DOHH2 (cell line): ENCODE data around the gene MST1.

Experiments
- H3F3A ChIP-seq: fragments of 200-600 bp; sonication (generic), shearing (Covaris generic); 2 replicates; pipeline ENCODE4 v1.6.0; 2016; ENCODE audit warnings: antibody characterized with exemption, mild to moderate bottlenecking; ENCODE audit not compliant: control insufficient read depth, insufficient read depth
- H3K27ac ChIP-seq: fragments of 200-600 bp; sonication (generic); 2 replicates; pipeline ENCODE4 v1.5.1; 2014; ENCODE audit warnings: low read depth, mild to moderate bottlenecking, low read length, moderate library complexity
- H3K27me3 ChIP-seq: fragments of 200-600 bp; sonication (generic); 2 replicates; pipeline ENCODE4 v1.6.1; 2014; ENCODE audit warnings: mild to moderate bottlenecking, low read length, mixed read lengths; ENCODE audit not compliant: control insufficient read depth
- H3K36me3 ChIP-seq: fragments of 200-600 bp; sonication (generic); 2 replicates; pipeline ENCODE4 v1.6.1; 2014; ENCODE audit warnings: mild to moderate bottlenecking, low read length, moderate library complexity, mixed read lengths; ENCODE audit not compliant: control insufficient read depth
- H3K4me1 ChIP-seq: fragments of 200-600 bp; sonication (generic); 2 replicates; pipeline ENCODE4 v1.6.1; 2014; ENCODE audit warnings: mild to moderate bottlenecking, low read length, mixed read lengths; ENCODE audit not compliant: control insufficient read depth
- H3K4me2 ChIP-seq: fragments of 200-600 bp; sonication (generic); 2 replicates; pipeline ENCODE4 v1.6.0; 2014; ENCODE audit warnings: mild to moderate bottlenecking, low read length, moderate library complexity
- H3K4me3 ChIP-seq: fragments of 200-600 bp; sonication (generic); 2 replicates; pipeline ENCODE4 v1.5.1; 2014; ENCODE audit warnings: mild to moderate bottlenecking, low read length, mixed read lengths
- H3K79me2 ChIP-seq: fragments of 200-600 bp; sonication (generic); 2 replicates; pipeline ENCODE4 v1.6.1; 2014; ENCODE audit warnings: mild to moderate bottlenecking, low read length, mixed read lengths; ENCODE audit not compliant: control insufficient read depth
- H3K9me2 ChIP-seq: fragments of 200-600 bp; sonication (generic); replicated peaks from 2 replicates; pipeline ENCODE4 v1.6.1; 2014; ENCODE audit warnings: mild to moderate bottlenecking, low read length, mixed read lengths; ENCODE audit not compliant: control insufficient read depth
- H3K9me3 ChIP-seq: fragments of 200-600 bp; sonication (generic); 2 replicates; pipeline ENCODE4 v1.6.1; 2014; ENCODE audit warnings: antibody characterized with exemption, low read length, mixed read lengths; ENCODE audit not compliant: control insufficient read depth, insufficient read depth
- H4K20me1 ChIP-seq: fragments of 200-600 bp; sonication (generic); 2 replicates; pipeline ENCODE4 v1.6.0; 2014; ENCODE audit warnings: low read depth, mild to moderate bottlenecking, antibody characterized with exemption, low read length, moderate library complexity; ENCODE audit not compliant: control insufficient read depth, insufficient read depth
- EZH2phosphoT487 ChIP-seq: fragments of 200-600 bp; sonication (generic); IDR thresholded peaks from 2 replicates; pipeline ENCODE4 v1.6.1; 2017; ENCODE audit warnings: borderline replicate concordance, mild to moderate bottlenecking, antibody characterized with exemption, low read length, moderate library complexity, mixed read lengths
- TF ChIP-seq, protein P1 (sequence below): fragments of 200-600 bp; sonication (generic); IDR thresholded peaks from one replicate; pipeline ENCODE4 v1.5.1; 2014; ENCODE audit warnings: antibody characterized with exemption, mild to moderate bottlenecking, low read depth, low read length; ENCODE audit not compliant: poor library complexity, severe bottlenecking

The MST1 gene

DNA sequence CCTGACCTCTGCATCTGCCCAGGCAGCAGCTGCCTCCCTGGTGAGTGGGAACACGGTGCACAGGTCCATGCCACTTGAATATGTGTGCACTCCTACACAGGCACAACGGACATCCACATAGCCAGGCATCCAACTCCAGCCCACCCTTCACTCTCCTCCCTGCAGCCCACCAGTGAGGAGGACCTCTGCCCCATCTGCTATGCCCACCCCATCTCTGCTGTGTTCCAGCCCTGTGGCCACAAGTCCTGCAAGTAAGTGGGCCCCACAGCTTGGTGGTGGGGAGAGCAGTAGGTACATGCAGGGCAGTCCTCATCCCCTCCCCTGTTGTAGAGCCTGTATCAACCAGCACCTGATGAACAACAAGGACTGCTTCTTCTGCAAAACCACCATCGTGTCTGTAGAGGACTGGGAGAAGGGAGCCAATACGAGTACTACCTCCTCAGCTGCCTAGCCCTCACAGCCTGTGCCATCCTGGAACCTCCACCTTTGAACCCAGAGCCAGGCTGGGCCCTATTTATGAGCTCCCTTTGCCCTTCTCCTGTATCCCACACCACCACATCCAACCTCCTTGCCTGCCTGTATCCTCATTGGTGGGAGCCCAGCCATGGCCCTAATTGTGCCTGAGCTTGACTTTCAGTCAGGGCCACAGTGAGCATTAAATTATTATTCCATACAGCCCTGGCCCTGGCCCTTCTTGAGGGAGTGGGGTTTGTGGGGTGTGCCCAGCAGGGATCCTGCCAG, 31.8 kb upstream of the MST1 start:
- Histone ChIP-seq H3K4me3 (no peak overlapping the region), H3K9me2 (no peaks in the 10 kb centered on the region), H3F3A (peaks cover 7% of the 10 kb centered on the region), H3K4me1 (peaks cover 42% of the 10 kb centered on the region), H3K9me3 (no peaks in the 10 kb centered on the region), H3K4me2 (no peak overlapping the region), H4K20me1 (no peaks in the 10 kb centered on the region), H3K27me3 (no peaks in the 10 kb centered on the region), H3K36me3 (peaks cover 58% of the 10 kb centered on the region), H3K79me2 (peaks cover 28% of the 10 kb centered on the region), H3K27ac (no peak overlapping the region)
- TF ChIP-seq, protein P1, sequence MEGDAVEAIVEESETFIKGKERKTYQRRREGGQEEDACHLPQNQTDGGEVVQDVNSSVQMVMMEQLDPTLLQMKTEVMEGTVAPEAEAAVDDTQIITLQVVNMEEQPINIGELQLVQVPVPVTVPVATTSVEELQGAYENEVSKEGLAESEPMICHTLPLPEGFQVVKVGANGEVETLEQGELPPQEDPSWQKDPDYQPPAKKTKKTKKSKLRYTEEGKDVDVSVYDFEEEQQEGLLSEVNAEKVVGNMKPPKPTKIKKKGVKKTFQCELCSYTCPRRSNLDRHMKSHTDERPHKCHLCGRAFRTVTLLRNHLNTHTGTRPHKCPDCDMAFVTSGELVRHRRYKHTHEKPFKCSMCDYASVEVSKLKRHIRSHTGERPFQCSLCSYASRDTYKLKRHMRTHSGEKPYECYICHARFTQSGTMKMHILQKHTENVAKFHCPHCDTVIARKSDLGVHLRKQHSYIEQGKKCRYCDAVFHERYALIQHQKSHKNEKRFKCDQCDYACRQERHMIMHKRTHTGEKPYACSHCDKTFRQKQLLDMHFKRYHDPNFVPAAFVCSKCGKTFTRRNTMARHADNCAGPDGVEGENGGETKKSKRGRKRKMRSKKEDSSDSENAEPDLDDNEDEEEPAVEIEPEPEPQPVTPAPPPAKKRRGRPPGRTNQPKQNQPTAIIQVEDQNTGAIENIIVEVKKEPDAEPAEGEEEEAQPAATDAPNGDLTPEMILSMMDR = no peak
- TF ChIP-seq EZH2phosphoT487 = no peak

DNA sequence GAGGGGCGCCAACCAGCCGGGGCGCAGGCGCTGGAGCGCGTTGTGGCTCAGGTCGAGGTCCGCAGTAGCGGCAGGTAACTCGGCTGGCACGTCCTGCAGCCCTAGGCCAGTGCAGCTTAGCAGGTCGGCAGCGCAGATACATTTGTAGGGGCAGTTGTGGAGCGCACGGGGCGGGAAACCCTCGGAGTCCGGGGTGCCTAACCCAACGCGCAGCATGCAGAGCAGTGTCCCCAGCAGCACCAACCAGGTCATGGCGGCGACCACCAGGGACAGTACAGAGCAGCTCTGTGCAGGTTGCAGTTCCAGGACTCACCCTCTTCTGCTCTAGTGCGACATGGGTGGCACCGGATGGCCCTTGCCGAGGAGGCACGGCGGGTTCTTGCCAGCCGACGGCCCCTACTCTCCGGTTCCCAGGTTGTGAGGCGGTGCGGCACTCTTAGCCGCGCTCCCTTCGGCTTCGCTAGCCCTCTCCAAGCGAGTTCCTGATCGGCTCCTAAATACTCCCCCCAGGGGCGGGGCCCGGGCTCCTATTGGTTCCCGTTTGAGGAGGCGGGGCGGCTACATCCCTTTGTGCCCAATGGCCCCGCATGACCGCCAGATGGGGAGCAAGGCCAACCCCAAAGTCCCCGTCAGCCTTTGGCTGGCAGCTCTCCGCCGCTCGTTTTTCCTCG, 30.1 kb upstream of the MST1 start, which contains the start of gene AMIGO3:
AMIGO3 (minus strand) TSS at position 471 of the 671 bp plus-strand sequence; CDS start at position 252, 219 bp downstream.
- H3K4me1 ChIP-seq = peaks cover 26% of the 10 kb centered on the region
- peak within 1 kb of the TSS; percentile 85 for H3K4me2 ChIP-seq
- peak within 1 kb of the TSS; percentile 76 for H3K4me3 ChIP-seq
- H3K27me3 ChIP-seq = no peaks in the 10 kb centered on the region
- TF ChIP-seq, protein P1 = peak; percentile 51
- no peak for TF ChIP-seq EZH2phosphoT487
- peaks cover 20% of the 10 kb centered on the region for H3K79me2 ChIP-seq
- H3K9me3 ChIP-seq = no peaks in the 10 kb centered on the region
- H4K20me1 ChIP-seq = no peaks in the 10 kb centered on the region
- peak within 1 kb of the TSS; percentile 27; the same call in 1 of the 2 replicates for H3K27ac ChIP-seq
- no peaks in the 10 kb centered on the region for H3F3A ChIP-seq
- H3K9me2 ChIP-seq = no peaks in the 10 kb centered on the region
- H3K36me3 ChIP-seq = peaks cover 46% of the 10 kb centered on the region

DNA sequence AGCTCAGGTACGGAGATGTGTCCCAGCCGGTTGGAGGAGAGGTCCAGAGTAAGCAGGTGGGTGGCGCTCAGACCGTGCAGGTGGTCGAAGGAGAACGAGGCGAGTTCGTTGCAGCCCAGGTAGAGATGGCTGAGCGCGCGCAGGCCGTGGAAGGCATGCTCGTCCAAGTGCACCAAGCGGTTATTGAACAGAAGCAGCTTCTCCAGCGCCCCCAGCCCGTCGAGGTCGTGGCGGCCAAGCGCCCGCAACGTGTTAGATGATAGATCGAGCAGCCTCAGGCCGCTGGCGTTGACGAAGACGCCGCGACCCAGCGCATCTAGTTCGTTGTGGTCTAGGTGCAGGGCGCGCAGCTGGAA, 29.6 kb upstream of the MST1 start:
- TF ChIP-seq, protein P1 = no peak
- no peak for TF ChIP-seq EZH2phosphoT487
- Histone ChIP-seq H3F3A (no peaks in the 10 kb centered on the region), H3K27me3 (no peaks in the 10 kb centered on the region), H3K4me1 (peaks cover 23% of the 10 kb centered on the region), H3K9me2 (no peaks in the 10 kb centered on the region), H3K79me2 (peaks cover 18% of the 10 kb centered on the region), H3K4me3 (peak overlapping the region; percentile 76), H3K36me3 (peaks cover 44% of the 10 kb centered on the region), H4K20me1 (no peaks in the 10 kb centered on the region), H3K9me3 (no peaks in the 10 kb centered on the region), H3K4me2 (peak overlapping the region; percentile 85), H3K27ac (0 out of 2 replicates have a peak overlapping the region, but pooled peaks have one; percentile 27)
